Fibroblast of lung (primary cell): Measurements from ENCODE around the gene C5orf63. TPM values are rescaled to one million over a fixed set of nuclear protein-coding genes. Genes with fewer than 3 reads are reported as not detected.

Experiments used
- DNase-seq, 2 donors: peaks; one replicate each; pipeline versions ENCODE4 v3.0.0 to v3.0.0-alpha.2; 2010; ENCODE audit warnings: low read depth in 2 of 2
- H2AFZ ChIP-seq: 2 replicates; pipeline ENCODE4 v1.5.1; 2012; ENCODE audit warnings: low read length, control low read depth, inconsistent platforms
- H3K27ac ChIP-seq: 2 replicates; pipeline ENCODE4 v1.5.1; 2011; ENCODE audit warnings: low read length, control low read depth; ENCODE audit not compliant: insufficient read depth
- H3K27me3 ChIP-seq: 2 replicates; pipeline ENCODE4 v1.5.1; 2011; ENCODE audit warnings: mild to moderate bottlenecking, low read length; ENCODE audit not compliant: control insufficient read depth, insufficient read depth
- H3K36me3 ChIP-seq: 2 replicates; pipeline ENCODE4 v1.5.1; 2011; ENCODE audit warnings: low read length; ENCODE audit not compliant: control insufficient read depth, insufficient read depth
- H3K4me1 ChIP-seq: 2 replicates; pipeline ENCODE4 v1.5.1; 2011; ENCODE audit warnings: low read length; ENCODE audit not compliant: control insufficient read depth, insufficient read depth; ENCODE audit errors: extremely low read depth
- H3K4me2 ChIP-seq: 2 replicates; pipeline ENCODE4 v1.5.1; 2011; ENCODE audit warnings: low read length, control low read depth; ENCODE audit not compliant: insufficient read depth; ENCODE audit errors: extremely low read depth
- H3K4me3 ChIP-seq, 4 experiments: fragments of 200-600 bp in 1 of 4; sonication (generic) in 1 of 4; replicated peaks in 1 of 4; 2 replicates each; pipeline ENCODE4 v1.5.1; 2011 to 2016; ENCODE audit warnings: low read length in 4 of 4, low read depth in 3 of 4, mild to moderate bottlenecking in 3 of 4, control low read depth in 2 of 4, inconsistent platforms in 1 of 4, mixed read lengths in 1 of 4; ENCODE audit not compliant: insufficient read depth in 1 of 4; ENCODE audit errors: control extremely low read depth in 1 of 4
- H3K79me2 ChIP-seq: 2 replicates; pipeline ENCODE4 v1.5.1; 2012; ENCODE audit warnings: mild to moderate bottlenecking, low read length, inconsistent platforms; ENCODE audit not compliant: control insufficient read depth, insufficient read depth
- H3K9ac ChIP-seq: 2 replicates; pipeline ENCODE4 v1.5.1; 2011; ENCODE audit warnings: mild to moderate bottlenecking, low read length, control low read depth; ENCODE audit not compliant: insufficient read depth
- H3K9me3 ChIP-seq: 2 replicates; pipeline ENCODE4 v1.5.1; 2012; ENCODE audit warnings: low read depth, low read length; ENCODE audit not compliant: control insufficient read depth, insufficient read depth
- H4K20me1 ChIP-seq: 2 replicates; pipeline ENCODE4 v1.5.1; 2011; ENCODE audit warnings: low read length; ENCODE audit not compliant: control insufficient read depth, insufficient read depth; ENCODE audit errors: extremely low read depth
- CTCF ChIP-seq, 2 donors: IDR thresholded peaks in 1 of 2; conservative IDR thresholded peaks in 1 of 2; 1 replicate in 1 of 2; 2 replicates in 1 of 2; pipeline ENCODE4 v1.5.1; 2011 to 2012; ENCODE audit warnings: low read length in 2 of 2, control low read depth in 1 of 2, inconsistent platforms in 1 of 2, low read depth in 1 of 2, mild to moderate bottlenecking in 1 of 2
- EZH2 ChIP-seq: IDR thresholded peaks from 2 replicates; pipeline ENCODE4 v1.5.1; 2012; ENCODE audit warnings: low read length, control low read depth, mild to moderate bottlenecking; ENCODE audit errors: missing control alignments
- polyA plus RNA-seq, 2 donors: library from polyadenylated mRNA; depleted of rRNA in 1 of 2; stranded (reverse) in 1 of 2; unstranded in 1 of 2; fragments of >200 nt; gene quantifications; 2 replicates each; pipeline ENCODE4 v1.2.1, GENCODE V29; 2011 to 2012; ENCODE audit warnings: missing spikeins in 1 of 2
- total RNA-seq: library from RNA; depleted of rRNA; stranded (reverse); fragments of >200 nt; gene quantifications from 2 replicates; pipeline ENCODE4 v1.2.1, GENCODE V29; 2014

Gene C5orf63
- total and polyA plus RNA-seq, 2 donors (not counting 1 experiment from before 2014, with no cell fraction given), result 2.9 to 4.0 TPM

- Histone ChIP-seq H3K4me2 (no peak overlapping the region), H3K36me3 (no peaks in the 10 kb centered on the region), H3K4me3 (no peak overlapping the region), H4K20me1 (no peaks in the 10 kb centered on the region), H3K27me3 (no peaks in the 10 kb centered on the region), H3K79me2 (no peaks in the 10 kb centered on the region), H3K9ac (no peak overlapping the region), H3K9me3 (no peaks in the 10 kb centered on the region), H2AFZ (no peak overlapping the region), H3K27ac (no peak overlapping the region), H3K4me1 (peaks cover 6% of the 10 kb centered on the region)
- no peak for DNase-seq
- TF ChIP-seq EZH2, result no peak
- TF ChIP-seq CTCF (conservative IDR thresholded peaks at IDR 0.05 in 1 of 2, IDR thresholded peaks at IDR 0.05 in 1 of 2; ENCODE audit: low read depth in 1 of 2, low read length in 2 of 2), result no peak
These were observed 11.4 kb upstream of the C5orf63 start for GRCh38 chr5:127084656-127085055.

GRCh38 chr5:127083711-127084110 is 10.4 kb upstream of the C5orf63 start:
- H3K4me1 ChIP-seq, result peaks cover 2% of the 10 kb centered on the region
- no peaks in the 10 kb centered on the region for H4K20me1 ChIP-seq
- H3K9ac ChIP-seq, result no peak overlapping the region
- H3K27me3 ChIP-seq, result no peaks in the 10 kb centered on the region
- no peak overlapping the region for H3K27ac ChIP-seq
- H3K9me3 ChIP-seq, result no peaks in the 10 kb centered on the region
- H3K36me3 ChIP-seq, result no peaks in the 10 kb centered on the region
- H3K4me3 ChIP-seq, result no peak overlapping the region
- no peak overlapping the region for H3K4me2 ChIP-seq
- DNase-seq, result no peak
- no peak for TF ChIP-seq EZH2
- no peak for TF ChIP-seq CTCF (conservative IDR thresholded peaks at IDR 0.05 in 1 of 2, IDR thresholded peaks at IDR 0.05 in 1 of 2; ENCODE audit: low read depth in 1 of 2, low read length in 2 of 2)
- no peaks in the 10 kb centered on the region for H3K79me2 ChIP-seq
- H2AFZ ChIP-seq, result no peak overlapping the region

- DNase-seq, result no peak
These were observed 6.7 kb upstream of the C5orf63 start for GRCh38 chr5:127079994-127080491.

More at GRCh38 chr5:127079994-127080491, 6.7 kb upstream of the C5orf63 start:
- no peak overlapping the region for H3K9ac ChIP-seq
- H4K20me1 ChIP-seq, result no peaks in the 10 kb centered on the region
- H3K9me3 ChIP-seq, result no peaks in the 10 kb centered on the region
- no peaks in the 10 kb centered on the region for H3K27me3 ChIP-seq
- TF ChIP-seq EZH2 (no peak), CTCF (conservative IDR thresholded peaks at IDR 0.05 in 1 of 2, IDR thresholded peaks at IDR 0.05 in 1 of 2; ENCODE audit: low read depth in 1 of 2, low read length in 2 of 2) (no peak)
- H3K4me3 ChIP-seq, result no peak overlapping the region
- peak overlapping the region; percentile 56 for H2AFZ ChIP-seq
- H3K79me2 ChIP-seq, result no peaks in the 10 kb centered on the region
- H3K4me1 ChIP-seq, result no peaks in the 10 kb centered on the region
- no peaks in the 10 kb centered on the region for H3K36me3 ChIP-seq
- H3K27ac ChIP-seq, result no peak overlapping the region
- H3K4me2 ChIP-seq, result no peak overlapping the region
